ENCODE data around the gene RECK.
A peak's percentile ranks its signal among the peaks of the same experiment; 100 is the strongest.

RECK gene

DNA sequence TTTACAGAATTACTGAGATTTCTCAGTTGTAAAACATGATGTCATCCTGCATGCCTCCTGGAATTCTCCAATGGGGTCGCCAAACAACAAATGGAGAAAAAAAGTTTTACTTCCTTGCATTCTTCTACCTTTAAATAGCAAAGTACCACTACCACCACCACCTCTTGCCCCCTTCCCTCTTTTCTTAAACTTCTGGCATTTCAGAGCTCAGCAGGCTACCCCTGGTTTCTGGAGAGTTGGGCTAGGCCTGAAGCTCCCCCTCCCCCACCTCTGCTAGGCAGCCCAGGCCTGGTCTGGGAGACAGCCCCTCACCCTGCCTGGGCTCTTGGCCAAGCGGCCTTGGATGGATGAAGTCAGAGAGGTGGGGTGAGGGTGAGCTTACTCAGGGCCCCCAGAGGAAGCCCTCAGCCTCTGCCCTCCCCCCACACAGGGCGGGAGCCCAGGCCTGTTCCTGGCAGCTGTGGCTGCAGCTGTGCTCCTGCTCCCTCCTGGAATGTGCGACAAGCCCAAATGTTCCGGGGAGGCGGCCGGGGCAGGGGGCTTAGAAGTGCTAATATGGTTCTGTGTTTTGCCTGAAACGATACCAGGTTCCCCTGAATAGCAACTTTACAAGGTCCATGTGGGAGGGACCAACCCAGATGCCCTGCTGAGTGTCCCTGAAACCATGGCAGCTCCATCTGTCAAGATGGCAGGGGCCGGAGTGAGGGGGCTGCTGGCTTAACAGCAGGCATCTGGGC is 126.5 kb downstream of the RECK start:
- FAIRE-seq: no peak
- DNase-seq (ENCODE audit: insufficient read length, low spot score): no peak
- TF ChIP-seq POLR2A (IDR thresholded peaks at IDR 0.05; ENCODE audit: low read depth, low read length): no peak

DNA sequence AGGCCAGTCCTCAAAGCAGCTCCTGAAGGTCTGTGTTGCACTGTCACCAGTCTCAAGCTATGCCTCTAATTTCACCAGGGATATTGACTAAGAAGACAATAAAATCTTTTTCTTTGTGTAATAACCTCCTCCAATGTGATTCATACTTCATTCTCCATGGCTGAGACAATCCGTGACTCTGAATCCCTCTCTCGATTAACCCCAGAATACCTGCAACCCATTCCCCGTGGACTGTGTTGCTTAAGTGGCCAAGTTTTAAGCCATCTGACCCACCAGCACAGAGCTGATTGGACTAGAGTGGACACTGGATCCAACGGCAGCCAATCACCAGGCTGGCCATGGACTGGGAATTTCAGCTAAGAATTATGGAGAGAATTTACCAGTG is 127.1 kb downstream of the RECK start:
- FAIRE-seq: no peak
- no peak for DNase-seq (ENCODE audit: insufficient read length, low spot score)
- no peak for TF ChIP-seq POLR2A (IDR thresholded peaks at IDR 0.05; ENCODE audit: low read depth, low read length)

DNA sequence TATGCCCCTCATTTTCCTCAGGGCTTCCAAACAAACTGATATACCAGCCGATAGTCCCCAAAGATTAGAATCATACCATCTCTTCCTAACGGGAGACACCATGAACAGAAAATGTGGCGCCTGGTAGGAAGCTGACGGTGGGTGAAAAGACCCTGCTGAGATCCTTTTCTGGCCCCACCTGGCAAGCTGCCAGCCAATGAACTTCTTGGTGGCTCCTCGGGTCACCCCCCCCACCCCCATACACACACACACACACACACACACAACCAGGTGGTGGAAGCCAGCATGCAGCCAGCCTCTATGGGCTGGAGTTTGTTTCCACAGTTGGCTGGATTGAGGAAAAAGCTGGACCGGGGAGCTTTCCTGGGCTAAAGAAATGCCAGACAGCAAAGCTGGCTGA is 127.7 kb downstream of the RECK start:
- no peak for FAIRE-seq
- TF ChIP-seq POLR2A (IDR thresholded peaks at IDR 0.05; ENCODE audit: low read depth, low read length): no peak
- DNase-seq (ENCODE audit: insufficient read length, low spot score): no peak

DNA sequence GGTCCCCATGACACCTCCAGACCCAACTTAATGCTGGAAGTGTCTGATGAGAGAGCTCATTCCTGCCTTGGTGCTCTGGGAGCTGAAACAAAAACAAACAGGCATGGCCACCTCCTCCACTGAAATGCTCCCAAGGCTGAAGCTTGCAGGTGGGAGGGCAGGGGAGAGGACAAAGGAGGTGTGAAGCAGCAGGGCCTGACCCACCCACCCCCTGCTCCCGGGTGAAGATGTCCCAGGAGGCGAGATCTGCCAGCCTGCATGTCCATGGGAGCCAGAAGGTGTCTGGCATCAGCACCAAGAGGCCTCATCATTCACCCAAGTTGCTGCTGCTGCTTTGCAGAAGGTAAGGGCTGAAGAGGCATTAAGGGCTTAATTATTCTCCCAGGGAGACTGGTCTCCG is 128.3 kb downstream of the RECK start:
- DNase-seq (ENCODE audit: insufficient read length, low spot score): no peak
- no peak for FAIRE-seq
- TF ChIP-seq POLR2A (IDR thresholded peaks at IDR 0.05; ENCODE audit: low read depth, low read length): no peak

DNA sequence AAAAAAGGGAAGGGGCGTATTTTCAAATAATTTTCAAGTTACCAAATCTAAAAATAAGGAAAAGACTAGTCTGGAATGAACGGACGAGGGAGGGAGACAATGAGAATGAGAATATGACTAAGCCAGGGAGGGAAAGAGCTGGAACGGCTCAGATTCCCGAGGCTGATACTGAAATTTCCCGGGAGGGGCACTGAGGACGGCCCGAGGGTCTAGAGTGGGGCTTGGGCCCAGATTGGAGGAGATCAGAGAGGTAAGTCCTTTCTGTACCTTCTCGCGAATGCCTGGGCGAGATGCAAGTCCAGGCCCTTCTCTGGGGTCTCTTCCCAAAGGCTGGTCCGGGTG is 129.1 kb downstream of the RECK start:
- no peak for FAIRE-seq
- DNase-seq (ENCODE audit: insufficient read length, low spot score): no peak
- no peak for TF ChIP-seq POLR2A (IDR thresholded peaks at IDR 0.05; ENCODE audit: low read depth, low read length)

DNA sequence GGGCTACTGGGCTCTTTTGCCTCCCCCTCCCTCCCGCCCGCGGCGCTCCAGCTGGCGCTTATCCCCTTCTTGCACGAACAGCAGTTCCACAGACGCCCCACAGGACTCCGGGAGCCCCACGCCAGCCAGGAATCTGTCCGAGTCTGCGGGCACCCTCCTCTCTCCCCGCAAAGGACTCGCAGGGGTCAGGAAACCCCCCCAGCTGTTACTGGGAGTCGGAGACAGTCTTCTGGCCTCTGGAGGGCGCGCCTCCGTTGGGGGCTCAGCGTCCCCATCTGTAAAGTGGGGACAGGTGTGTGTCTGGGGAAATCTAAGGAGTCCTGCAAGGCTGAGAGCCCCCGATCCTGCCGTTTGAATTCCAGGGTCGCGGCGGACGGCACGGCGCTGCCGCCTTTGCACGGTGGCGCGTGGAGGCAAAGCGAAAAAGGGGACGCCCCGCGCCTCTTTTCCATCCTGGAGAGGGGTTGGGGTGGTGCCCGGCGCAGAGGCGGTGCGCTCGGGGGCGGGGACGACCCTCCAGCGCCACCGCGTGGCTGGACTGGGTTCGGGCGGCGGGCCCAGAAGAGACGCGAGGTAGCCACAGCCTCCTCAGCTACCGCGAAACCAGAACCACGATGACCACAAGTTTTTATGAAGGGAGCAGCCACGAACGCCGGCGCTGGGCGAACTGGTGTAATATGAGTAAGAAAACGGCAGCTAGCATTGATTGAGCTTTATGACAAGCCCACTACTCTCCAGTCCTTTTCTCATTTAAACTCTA is 129.6 kb downstream of the RECK start:
- no peak for FAIRE-seq
- no peak for TF ChIP-seq POLR2A (IDR thresholded peaks at IDR 0.05; ENCODE audit: low read depth, low read length)
- DNase-seq (ENCODE audit: insufficient read length, low spot score): peak; percentile 62

DNA sequence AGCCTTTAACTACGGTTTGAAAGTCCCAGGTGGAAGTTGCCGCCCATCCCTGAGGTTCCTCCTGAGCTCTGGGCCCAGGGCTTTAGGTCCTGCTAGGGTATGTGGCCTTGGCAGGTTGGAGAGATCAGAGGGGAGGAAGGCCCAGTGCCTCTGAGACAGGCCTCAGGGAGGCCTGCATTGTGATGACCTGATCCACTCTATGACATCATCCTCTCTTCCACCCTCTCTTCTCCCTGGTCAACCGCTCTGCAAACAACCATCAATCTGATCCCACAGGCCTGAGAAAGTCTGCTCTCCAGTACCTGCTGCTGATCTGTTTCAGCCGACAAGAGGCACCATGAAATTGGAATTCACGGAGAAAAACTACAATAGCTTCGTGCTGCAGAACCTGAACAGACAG is 132.5 kb downstream of the RECK start, which contains the start of gene CCIN:
Gene CCIN (plus strand): TSS at position 223 of the 400 bp plus-strand sequence. CDS start 115 bp downstream, at position 338.
- no peak for TF ChIP-seq POLR2A (IDR thresholded peaks at IDR 0.05; ENCODE audit: low read depth, low read length)
- no peak for FAIRE-seq
- no peak for DNase-seq (ENCODE audit: insufficient read length, low spot score)

DNA sequence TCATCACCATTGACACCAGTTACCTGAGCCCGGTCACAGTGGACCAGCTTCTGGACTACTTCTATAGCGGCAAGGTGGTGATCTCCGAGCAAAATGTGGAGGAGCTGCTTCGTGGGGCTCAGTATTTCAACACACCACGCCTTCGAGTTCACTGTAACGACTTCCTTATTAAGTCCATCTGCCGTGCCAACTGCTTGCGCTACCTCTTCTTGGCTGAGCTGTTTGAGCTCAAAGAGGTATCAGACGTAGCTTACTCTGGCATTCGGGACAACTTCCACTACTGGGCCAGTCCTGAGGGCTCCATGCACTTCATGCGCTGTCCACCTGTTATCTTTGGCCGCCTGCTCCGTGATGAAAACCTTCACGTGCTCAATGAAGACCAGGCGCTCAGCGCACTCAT is 133.0 kb downstream of the RECK start:
- TF ChIP-seq POLR2A (IDR thresholded peaks at IDR 0.05; ENCODE audit: low read depth, low read length): no peak
- FAIRE-seq (no peak), DNase-seq (ENCODE audit: insufficient read length, low spot score) (no peak)

DNA sequence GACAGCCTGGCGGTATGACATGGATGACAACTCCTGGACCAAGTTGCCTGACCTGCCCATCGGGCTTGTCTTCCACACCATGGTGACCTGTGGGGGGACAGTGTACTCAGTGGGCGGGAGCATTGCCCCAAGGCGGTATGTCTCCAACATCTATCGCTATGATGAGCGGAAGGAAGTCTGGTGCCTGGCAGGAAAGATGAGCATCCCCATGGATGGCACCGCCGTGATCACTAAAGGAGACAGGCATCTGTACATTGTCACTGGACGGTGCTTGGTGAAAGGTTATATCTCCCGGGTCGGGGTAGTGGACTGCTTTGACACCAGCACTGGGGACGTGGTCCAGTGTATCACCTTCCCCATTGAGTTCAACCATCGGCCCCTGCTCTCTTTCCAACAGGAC is 133.8 kb downstream of the RECK start:
- DNase-seq (ENCODE audit: insufficient read length, low spot score) (no peak), FAIRE-seq (no peak)
- TF ChIP-seq POLR2A (IDR thresholded peaks at IDR 0.05; ENCODE audit: low read depth, low read length): no peak

DNA sequence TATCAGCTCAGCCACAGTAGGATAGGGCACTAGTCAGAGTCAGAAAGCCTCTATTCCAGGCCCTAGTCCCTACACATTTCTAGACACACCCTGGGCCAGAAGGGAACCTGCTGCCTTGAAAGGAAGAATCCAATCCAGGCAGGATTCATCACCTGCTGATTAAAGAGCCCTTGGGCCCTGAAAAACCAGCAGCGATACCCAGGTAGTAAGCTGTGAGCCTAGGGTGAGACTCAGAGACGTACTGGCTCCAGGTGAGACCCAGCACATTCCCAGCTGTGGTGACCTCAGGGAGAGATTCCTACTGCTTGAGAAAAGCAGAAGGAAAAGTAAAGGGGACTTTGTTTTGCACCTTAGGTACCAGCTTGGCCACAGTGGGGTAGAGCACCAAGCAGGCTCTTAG is 137.1 kb downstream of the RECK start:
- FAIRE-seq (no peak), DNase-seq (ENCODE audit: insufficient read length, low spot score) (no peak)
- no peak for TF ChIP-seq POLR2A (IDR thresholded peaks at IDR 0.05; ENCODE audit: low read depth, low read length)

Data from H54 (cell line).